Measurements from ENCODE around the gene PRSS2.

DNA sequence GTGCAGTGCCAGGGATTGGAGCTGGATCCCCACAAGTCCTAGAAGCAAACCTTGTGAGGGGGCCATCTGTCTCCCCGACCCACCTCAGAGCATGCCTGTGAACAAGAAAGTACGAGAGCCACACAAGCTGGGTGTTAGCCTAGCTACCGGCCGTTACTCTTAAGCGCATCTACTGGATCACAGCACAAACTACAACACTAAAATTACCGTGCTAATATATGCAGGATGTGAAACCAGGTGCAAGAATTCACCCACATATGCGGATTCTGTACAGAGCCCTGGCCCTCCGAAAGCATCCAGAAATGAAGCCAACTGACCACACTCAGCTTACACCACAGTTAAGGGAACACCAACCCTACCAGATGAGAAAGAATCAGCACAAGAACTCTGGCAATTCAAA lies 37.5 kb upstream of the PRSS2 start:
- TF ChIP-seq, protein P1, sequence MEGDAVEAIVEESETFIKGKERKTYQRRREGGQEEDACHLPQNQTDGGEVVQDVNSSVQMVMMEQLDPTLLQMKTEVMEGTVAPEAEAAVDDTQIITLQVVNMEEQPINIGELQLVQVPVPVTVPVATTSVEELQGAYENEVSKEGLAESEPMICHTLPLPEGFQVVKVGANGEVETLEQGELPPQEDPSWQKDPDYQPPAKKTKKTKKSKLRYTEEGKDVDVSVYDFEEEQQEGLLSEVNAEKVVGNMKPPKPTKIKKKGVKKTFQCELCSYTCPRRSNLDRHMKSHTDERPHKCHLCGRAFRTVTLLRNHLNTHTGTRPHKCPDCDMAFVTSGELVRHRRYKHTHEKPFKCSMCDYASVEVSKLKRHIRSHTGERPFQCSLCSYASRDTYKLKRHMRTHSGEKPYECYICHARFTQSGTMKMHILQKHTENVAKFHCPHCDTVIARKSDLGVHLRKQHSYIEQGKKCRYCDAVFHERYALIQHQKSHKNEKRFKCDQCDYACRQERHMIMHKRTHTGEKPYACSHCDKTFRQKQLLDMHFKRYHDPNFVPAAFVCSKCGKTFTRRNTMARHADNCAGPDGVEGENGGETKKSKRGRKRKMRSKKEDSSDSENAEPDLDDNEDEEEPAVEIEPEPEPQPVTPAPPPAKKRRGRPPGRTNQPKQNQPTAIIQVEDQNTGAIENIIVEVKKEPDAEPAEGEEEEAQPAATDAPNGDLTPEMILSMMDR (IDR thresholded peaks at IDR 0.05; ENCODE audit: poor library complexity): no peak
- TF ChIP-seq EZH2 (IDR thresholded peaks at IDR 0.05; ENCODE audit: borderline replicate concordance) (no peak), EZH2phosphoT487 (IDR thresholded peaks at IDR 0.05; ENCODE audit: low read depth, severe bottlenecking, unreplicated experiment) (no peak)

Measured in hepatocyte (in vitro differentiated cells).